Measurements from ENCODE around the gene ARL5A.

DNA sequence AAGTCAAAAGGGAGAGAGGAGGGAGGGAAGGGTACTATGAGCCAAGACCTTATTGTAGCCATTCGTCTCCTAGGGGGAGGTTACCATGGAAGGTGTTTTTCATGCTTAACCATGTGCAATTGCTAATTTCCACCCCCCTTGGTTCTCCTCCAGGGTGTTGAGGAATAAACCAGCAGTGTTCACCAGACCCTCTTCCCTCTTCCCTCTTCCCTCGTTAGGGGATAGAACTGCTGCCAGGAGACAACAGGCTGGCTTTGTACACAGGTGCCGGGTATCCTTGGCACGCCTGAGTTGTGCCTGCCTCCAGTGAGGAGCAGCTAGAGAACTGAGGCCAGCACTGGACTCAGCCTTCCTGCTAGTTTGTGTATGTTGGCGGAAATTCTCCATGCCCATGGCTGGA lies 41.1 kb upstream of the ARL5A start:
- TF ChIP-seq CTCF (IDR thresholded peaks at IDR 0.05) = no peak
- TF ChIP-seq POLR2A (IDR thresholded peaks at IDR 0.05) = no peak

Measured in body of pancreas (tissue), 4 donors.